Lower lobe of right lung (tissue), 2 donors: ENCODE measurements around the gene CECR2. TPM values are rescaled to one million over a fixed set of nuclear protein-coding genes. Genes with fewer than 3 reads are reported as not detected.

Source experiments
- ATAC-seq, 2 donors: fragments of 200-7000 bp; cut with Tn5 transposase; one replicate each; pipeline ENCODE4 v1.9.1; 2020 to 2022; ENCODE audit warnings: mild to moderate bottlenecking in 2 of 2, moderate library complexity in 2 of 2
- DNase-seq: peaks from one replicate; pipeline ENCODE4 v3.0.0-alpha.2; 2020
- H3K27ac ChIP-seq: fragments of 200-600 bp; one replicate; pipeline ENCODE4 v1.8.0; 2022
- H3K27me3 ChIP-seq: fragments of 200-600 bp; one replicate; pipeline ENCODE4 v1.8.0; 2022; ENCODE audit warnings: low read depth
- H3K36me3 ChIP-seq: fragments of 200-600 bp; one replicate; pipeline ENCODE4 v1.8.0; 2022; ENCODE audit warnings: mild to moderate bottlenecking
- H3K4me1 ChIP-seq: fragments of 200-600 bp; one replicate; pipeline ENCODE4 v1.8.0; 2022
- H3K4me3 ChIP-seq: fragments of 200-600 bp; one replicate; pipeline ENCODE4 v1.8.0; 2022; ENCODE audit warnings: mild to moderate bottlenecking
- H3K9me3 ChIP-seq: fragments of 200-600 bp; one replicate; pipeline ENCODE4 v1.8.0; 2022
- intact Hi-C: fragments of 100-400 bp; cut with DNase I; formaldehyde crosslinking; loops from one replicate; pipeline ENCODE4 v1.11.0; 2022
- total RNA-seq: library from RNA; stranded (reverse); fragmentation: NEBNext Ultra II Directional; extraction: Animal tissue kit (Norgen Biotek cat#: 25700); gene quantifications from one replicate; pipeline ENCODE4 v1.2.1, GENCODE V29; 2021
- TF ChIP-seq, protein P1 (sequence below): fragments of 200-600 bp; IDR thresholded peaks from one replicate; pipeline ENCODE4 v1.8.0; 2022; ENCODE audit warnings: antibody characterized with exemption, mild to moderate bottlenecking
- donor health status: DM: no; HTN: yes; CAD: no; lungs with severe emphysema.

The CECR2 gene
- total RNA-seq, 1 donor from 2014 or later, result 10.9 TPM

- Histone ChIP-seq H3K4me3 (no peak overlapping the region), H3K27me3 (no peaks in the 10 kb centered on the region), H3K36me3 (peaks cover 20% of the 10 kb centered on the region), H3K4me1 (no peaks in the 10 kb centered on the region), H3K27ac (no peak overlapping the region), H3K9me3 (no peaks in the 10 kb centered on the region)
- DNase-seq (no peak), ATAC-seq (peak; percentile 82 to 88)
- intact Hi-C loops, result loop anchor here (10.0 kb wide), 1 partner anchor 427 kb away; no protein-coding TSS in a partner anchor
- TF ChIP-seq, protein P1, sequence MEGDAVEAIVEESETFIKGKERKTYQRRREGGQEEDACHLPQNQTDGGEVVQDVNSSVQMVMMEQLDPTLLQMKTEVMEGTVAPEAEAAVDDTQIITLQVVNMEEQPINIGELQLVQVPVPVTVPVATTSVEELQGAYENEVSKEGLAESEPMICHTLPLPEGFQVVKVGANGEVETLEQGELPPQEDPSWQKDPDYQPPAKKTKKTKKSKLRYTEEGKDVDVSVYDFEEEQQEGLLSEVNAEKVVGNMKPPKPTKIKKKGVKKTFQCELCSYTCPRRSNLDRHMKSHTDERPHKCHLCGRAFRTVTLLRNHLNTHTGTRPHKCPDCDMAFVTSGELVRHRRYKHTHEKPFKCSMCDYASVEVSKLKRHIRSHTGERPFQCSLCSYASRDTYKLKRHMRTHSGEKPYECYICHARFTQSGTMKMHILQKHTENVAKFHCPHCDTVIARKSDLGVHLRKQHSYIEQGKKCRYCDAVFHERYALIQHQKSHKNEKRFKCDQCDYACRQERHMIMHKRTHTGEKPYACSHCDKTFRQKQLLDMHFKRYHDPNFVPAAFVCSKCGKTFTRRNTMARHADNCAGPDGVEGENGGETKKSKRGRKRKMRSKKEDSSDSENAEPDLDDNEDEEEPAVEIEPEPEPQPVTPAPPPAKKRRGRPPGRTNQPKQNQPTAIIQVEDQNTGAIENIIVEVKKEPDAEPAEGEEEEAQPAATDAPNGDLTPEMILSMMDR, result peak; percentile 68
Observed at GRCh38 chr22:17501679-17502285, 132.5 kb downstream of the CECR2 start.

- H3K27me3 ChIP-seq, result no peaks in the 10 kb centered on the region
- DNase-seq, result no peak
- no peaks in the 10 kb centered on the region for H3K4me1 ChIP-seq
- no peak for ATAC-seq
- H3K36me3 ChIP-seq, result peaks cover 20% of the 10 kb centered on the region
- no peaks in the 10 kb centered on the region for H3K9me3 ChIP-seq
- intact Hi-C loops, result loop anchor here (10.0 kb wide), 1 partner anchor 433 kb away; no protein-coding TSS in a partner anchor
- TF ChIP-seq, protein P1, result no peak
- no peak overlapping the region for H3K4me3 ChIP-seq
- no peak overlapping the region for H3K27ac ChIP-seq
Observed at GRCh38 chr22:17508110-17508509, 138.8 kb downstream of the CECR2 start.

DNA sequence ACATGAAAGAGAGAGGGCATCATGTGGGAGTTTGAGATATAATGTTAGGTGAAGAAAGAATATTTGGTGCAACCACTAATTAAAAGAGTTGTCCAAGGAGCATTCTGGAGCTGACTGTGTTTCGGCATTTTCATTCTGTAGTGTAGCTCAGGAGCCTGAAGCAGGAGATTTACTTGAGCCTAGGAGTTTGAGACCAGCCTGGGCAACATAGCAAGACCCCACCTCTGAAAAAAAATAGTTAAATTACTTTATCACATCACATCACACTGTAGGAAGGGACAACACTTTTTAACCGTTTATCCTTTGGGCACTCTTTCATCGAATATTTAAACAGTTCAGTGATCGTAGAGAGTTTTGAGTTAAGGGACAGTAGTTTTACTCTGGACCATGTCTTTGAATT lies 143.7 kb downstream of the CECR2 start:
- intact Hi-C loops, result no loop called here
- Histone ChIP-seq H3K9me3 (no peaks in the 10 kb centered on the region), H3K4me3 (no peak overlapping the region), H3K27ac (no peak overlapping the region), H3K4me1 (no peaks in the 10 kb centered on the region), H3K27me3 (no peaks in the 10 kb centered on the region), H3K36me3 (no peaks in the 10 kb centered on the region)
- no peak for ATAC-seq
- TF ChIP-seq, protein P1, result no peak
- DNase-seq, result no peak

DNA sequence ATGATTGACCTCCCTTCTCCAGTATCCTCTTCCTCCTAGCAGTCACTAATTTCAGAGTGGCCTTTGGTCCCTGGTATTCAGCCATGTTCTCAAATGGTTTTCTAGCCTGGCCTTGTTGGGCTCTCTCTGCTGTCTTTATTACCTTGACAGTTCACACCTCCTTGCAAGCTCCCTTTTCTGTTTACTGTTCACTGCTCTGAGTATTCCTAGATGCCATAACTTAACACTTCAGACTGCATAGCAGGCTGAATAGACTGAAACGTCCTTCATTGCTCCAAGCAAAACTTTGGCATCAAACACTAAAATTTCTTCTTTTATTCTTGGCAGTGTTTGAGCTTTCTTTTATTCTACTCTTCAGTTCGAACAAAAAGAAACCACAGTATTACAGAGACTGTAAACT lies 144.4 kb downstream of the CECR2 start:
- Histone ChIP-seq H3K27me3 (no peaks in the 10 kb centered on the region), H3K9me3 (no peaks in the 10 kb centered on the region), H3K27ac (no peak overlapping the region), H3K4me3 (no peak overlapping the region), H3K4me1 (no peaks in the 10 kb centered on the region), H3K36me3 (no peaks in the 10 kb centered on the region)
- DNase-seq (no peak), ATAC-seq (no peak)
- TF ChIP-seq, protein P1, result no peak
- intact Hi-C loops, result no loop called here

DNA sequence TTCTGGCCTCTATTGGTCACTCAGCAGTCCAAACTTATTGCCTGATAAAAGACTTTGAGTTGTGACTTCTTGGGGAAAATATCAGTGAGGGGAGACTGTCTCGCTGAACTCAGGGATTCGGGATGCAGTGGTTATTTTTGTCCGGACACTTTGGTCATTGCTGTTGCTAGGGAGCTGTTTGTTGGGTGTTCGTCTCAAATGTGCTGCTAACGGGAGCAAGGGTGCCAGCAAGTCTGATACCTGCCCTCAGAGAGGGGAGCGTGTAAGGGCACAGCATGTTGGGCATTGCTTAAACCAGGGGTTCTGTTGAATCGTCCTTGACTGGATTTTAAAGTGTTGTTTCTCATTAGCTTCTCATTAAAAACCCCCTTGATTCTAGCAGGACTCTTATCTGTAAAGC lies 144.8 kb downstream of the CECR2 start:
- H3K36me3 ChIP-seq, result no peaks in the 10 kb centered on the region
- H3K27me3 ChIP-seq, result no peaks in the 10 kb centered on the region
- H3K27ac ChIP-seq, result no peak overlapping the region
- intact Hi-C loops, result no loop called here
- H3K4me1 ChIP-seq, result no peaks in the 10 kb centered on the region
- no peak overlapping the region for H3K4me3 ChIP-seq
- H3K9me3 ChIP-seq, result no peaks in the 10 kb centered on the region
- TF ChIP-seq, protein P1, result no peak
- ATAC-seq, result no peak
- DNase-seq, result no peak
